HL-60 (cell line): ENCODE measurements around the gene GCK.

Experiments
- CTCF ChIP-seq: IDR thresholded peaks from one replicate; pipeline ENCODE4 v1.5.1; 2011; ENCODE audit warnings: low read length, control low read depth, inconsistent platforms; ENCODE audit not compliant: insufficient read depth
- POLR2AphosphoS5 ChIP-seq: IDR thresholded peaks from 2 replicates; pipeline ENCODE4 v1.6.1; 2012; ENCODE audit warnings: low read depth
- REST ChIP-seq: IDR thresholded peaks from 2 replicates; pipeline ENCODE4 v1.6.1; 2012; ENCODE audit warnings: low read depth; ENCODE audit not compliant: insufficient replicate concordance
- SPI1 ChIP-seq: IDR thresholded peaks from 2 replicates; pipeline ENCODE4 v1.6.1; 2012; ENCODE audit warnings: low read depth, mild to moderate bottlenecking, borderline replicate concordance

- TF ChIP-seq CTCF (no peak), REST (no peak), POLR2AphosphoS5 (no peak), SPI1 (no peak)
Observed at GRCh38 chr7:44162179-44162578, 27.1 kb downstream of the GCK start.
